Mammary epithelial cell (primary cell): Measurements from ENCODE around the gene CLEC3B.

Source experiments
- CTCF ChIP-seq, 2 donors: IDR thresholded peaks in 1 of 2; conservative IDR thresholded peaks in 1 of 2; 2 replicates each; pipeline ENCODE4 v1.5.1; 2011 to 2012; ENCODE audit warnings: inconsistent platforms in 2 of 2, low read length in 2 of 2, mild to moderate bottlenecking in 2 of 2, control low read depth in 1 of 2, low read depth in 1 of 2; ENCODE audit not compliant: insufficient read depth in 1 of 2; ENCODE audit errors: extremely low read depth in 1 of 2
- EZH2 ChIP-seq: IDR thresholded peaks from 2 replicates; pipeline ENCODE4 v1.6.1; 2012; ENCODE audit warnings: low read length, inconsistent platforms, borderline replicate concordance

- TF ChIP-seq CTCF (conservative IDR thresholded peaks at IDR 0.05 in 1 of 2, IDR thresholded peaks at IDR 0.05 in 1 of 2; ENCODE audit: extremely low read depth in 1 of 2, insufficient read depth in 1 of 2, low read depth in 1 of 2, low read length in 2 of 2) (no peak), EZH2 (no peak)
Measured at GRCh38 chr3:45026957-45027356, 854 bp downstream of the CLEC3B start.
